ENCODE results near the gene MED31.

MED31 gene

DNA sequence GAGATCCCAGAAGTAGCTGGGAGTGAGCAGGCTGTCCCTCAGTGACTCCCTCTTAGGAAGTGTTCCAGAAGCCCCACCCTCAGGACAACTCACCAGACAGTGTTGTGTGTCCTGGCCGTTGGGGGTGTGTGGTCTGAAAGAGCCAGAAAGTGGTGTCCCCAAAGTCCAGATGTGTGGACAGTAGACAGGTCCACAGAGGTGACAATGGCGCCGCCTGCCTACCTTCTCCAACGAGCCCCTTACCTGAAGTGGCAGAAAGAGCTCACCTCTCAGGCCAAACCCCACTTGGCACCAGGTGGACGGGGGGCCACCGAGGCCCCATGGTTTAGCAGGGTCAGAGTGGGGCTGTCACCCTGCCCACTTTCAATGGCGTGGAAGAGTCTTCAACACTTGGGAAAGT, 20.0 kb upstream of the MED31 start:
- TF ChIP-seq EZH2 (optimal IDR thresholded peaks at IDR 0.05; ENCODE audit: low read depth, low read length) (no peak), CTCF (IDR thresholded peaks at IDR 0.05; ENCODE audit: low read length) (no peak), EZH2phosphoT487 (IDR thresholded peaks at IDR 0.05; ENCODE audit: low read length) (no peak)
- Histone ChIP-seq H3K4me3 (ENCODE audit: low read length) (no peak overlapping the region), H3K79me2 (ENCODE audit: low read length) (no peaks in the 10 kb centered on the region), H4K20me1 (ENCODE audit: insufficient read depth, low read length) (no peaks in the 10 kb centered on the region), H2AFZ (ENCODE audit: low read length) (no peak overlapping the region), H3K4me2 (ENCODE audit: low read depth, low read length) (no peak overlapping the region), H3K4me1 (ENCODE audit: low read length) (no peaks in the 10 kb centered on the region), H3K9me3 (replicated peaks; ENCODE audit: insufficient read depth, low read length) (no peaks in the 10 kb centered on the region), H3K27ac (ENCODE audit: low read length) (no peak overlapping the region), H3K9me2 (replicated peaks; ENCODE audit: insufficient read depth, low read length) (no peaks in the 10 kb centered on the region), H3K9ac (ENCODE audit: low read length) (no peak overlapping the region), H3K27me3 (replicated peaks; ENCODE audit: insufficient read depth, low read length) (peaks cover under 1% of the 10 kb centered on the region; the same call in 1 of the 2 replicates), H3K36me3 (replicated peaks; ENCODE audit: insufficient read depth, low read length) (no peaks in the 10 kb centered on the region), H3F3A (ENCODE audit: insufficient read depth, low read length) (no peaks in the 10 kb centered on the region)
- no peak for DNase-seq

- no peak overlapping the region for H3K9ac ChIP-seq (ENCODE audit: low read length)
- H3F3A ChIP-seq (ENCODE audit: insufficient read depth, low read length) = no peaks in the 10 kb centered on the region
- no peak overlapping the region for H3K27ac ChIP-seq (ENCODE audit: low read length)
- no peak overlapping the region for H3K4me2 ChIP-seq (ENCODE audit: low read depth, low read length)
- TF ChIP-seq EZH2phosphoT487 (IDR thresholded peaks at IDR 0.05; ENCODE audit: low read length) = no peak
- TF ChIP-seq EZH2 (optimal IDR thresholded peaks at IDR 0.05; ENCODE audit: low read depth, low read length) = no peak
- TF ChIP-seq CTCF (IDR thresholded peaks at IDR 0.05; ENCODE audit: low read length) = no peak
- no peaks in the 10 kb centered on the region for H3K36me3 ChIP-seq (replicated peaks; ENCODE audit: insufficient read depth, low read length)
- H3K4me1 ChIP-seq (ENCODE audit: low read length) = no peaks in the 10 kb centered on the region
- no peaks in the 10 kb centered on the region for H4K20me1 ChIP-seq (ENCODE audit: insufficient read depth, low read length)
- H3K79me2 ChIP-seq (ENCODE audit: low read length) = no peaks in the 10 kb centered on the region
- no peaks in the 10 kb centered on the region for H3K9me3 ChIP-seq (replicated peaks; ENCODE audit: insufficient read depth, low read length)
- H3K9me2 ChIP-seq (replicated peaks; ENCODE audit: insufficient read depth, low read length) = no peaks in the 10 kb centered on the region
- no peak for DNase-seq
- H3K27me3 ChIP-seq (replicated peaks; ENCODE audit: insufficient read depth, low read length) = no peaks in the 10 kb centered on the region
- no peak overlapping the region for H3K4me3 ChIP-seq (ENCODE audit: low read length)
- H2AFZ ChIP-seq (ENCODE audit: low read length) = no peak overlapping the region
Measured at GRCh38 chr17:6670999-6671398, 19.6 kb upstream of the MED31 start.

GRCh38 chr17:6670571-6670970, 19.2 kb upstream of the MED31 start:
- Histone ChIP-seq H3F3A (ENCODE audit: insufficient read depth, low read length) (no peaks in the 10 kb centered on the region), H3K4me3 (ENCODE audit: low read length) (no peak overlapping the region), H3K36me3 (replicated peaks; ENCODE audit: insufficient read depth, low read length) (no peaks in the 10 kb centered on the region), H2AFZ (ENCODE audit: low read length) (no peak overlapping the region), H3K27me3 (replicated peaks; ENCODE audit: insufficient read depth, low read length) (no peaks in the 10 kb centered on the region), H3K9ac (ENCODE audit: low read length) (no peak overlapping the region), H4K20me1 (ENCODE audit: insufficient read depth, low read length) (no peaks in the 10 kb centered on the region), H3K9me3 (replicated peaks; ENCODE audit: insufficient read depth, low read length) (no peaks in the 10 kb centered on the region), H3K9me2 (replicated peaks; ENCODE audit: insufficient read depth, low read length) (no peaks in the 10 kb centered on the region), H3K27ac (ENCODE audit: low read length) (no peak overlapping the region), H3K79me2 (ENCODE audit: low read length) (no peaks in the 10 kb centered on the region), H3K4me2 (ENCODE audit: low read depth, low read length) (no peak overlapping the region), H3K4me1 (ENCODE audit: low read length) (no peaks in the 10 kb centered on the region)
- no peak for TF ChIP-seq EZH2phosphoT487 (IDR thresholded peaks at IDR 0.05; ENCODE audit: low read length)
- TF ChIP-seq CTCF (IDR thresholded peaks at IDR 0.05; ENCODE audit: low read length) = no peak
- no peak for TF ChIP-seq EZH2 (optimal IDR thresholded peaks at IDR 0.05; ENCODE audit: low read depth, low read length)
- no peak for DNase-seq

All from MM.1S (cell line).